Lower lobe of right lung (tissue), 2 donors: ENCODE measurements around the gene AP2M1. TPM values are rescaled to one million over a fixed set of nuclear protein-coding genes. Genes with fewer than 3 reads are reported as not detected.
A peak's percentile ranks its signal among the peaks of the same experiment; 100 is the strongest.
"Not testable (repeated sequence)": the region's sequence is repeated elsewhere in the genome, so short reads cannot be mapped to it uniquely, and the experiment has no call there.

Source experiments
- ATAC-seq, 2 donors: fragments of 200-7000 bp; cut with Tn5 transposase; one replicate each; pipeline ENCODE4 v1.9.1; 2020 to 2022; ENCODE audit warnings: mild to moderate bottlenecking in 2 of 2, moderate library complexity in 2 of 2
- DNase-seq: peaks from one replicate; pipeline ENCODE4 v3.0.0-alpha.2; 2020
- H3K27ac ChIP-seq: fragments of 200-600 bp; one replicate; pipeline ENCODE4 v1.8.0; 2022
- H3K27me3 ChIP-seq: fragments of 200-600 bp; one replicate; pipeline ENCODE4 v1.8.0; 2022; ENCODE audit warnings: low read depth
- H3K36me3 ChIP-seq: fragments of 200-600 bp; one replicate; pipeline ENCODE4 v1.8.0; 2022; ENCODE audit warnings: mild to moderate bottlenecking
- H3K4me1 ChIP-seq: fragments of 200-600 bp; one replicate; pipeline ENCODE4 v1.8.0; 2022
- H3K4me3 ChIP-seq: fragments of 200-600 bp; one replicate; pipeline ENCODE4 v1.8.0; 2022; ENCODE audit warnings: mild to moderate bottlenecking
- H3K9me3 ChIP-seq: fragments of 200-600 bp; one replicate; pipeline ENCODE4 v1.8.0; 2022
- intact Hi-C: fragments of 100-400 bp; cut with DNase I; formaldehyde crosslinking; loops from one replicate; pipeline ENCODE4 v1.11.0; 2022
- total RNA-seq: library from RNA; stranded (reverse); fragmentation: NEBNext Ultra II Directional; extraction: Animal tissue kit (Norgen Biotek cat#: 25700); gene quantifications from one replicate; pipeline ENCODE4 v1.2.1, GENCODE V29; 2021
- TF ChIP-seq, protein P1 (sequence below): fragments of 200-600 bp; IDR thresholded peaks from one replicate; pipeline ENCODE4 v1.8.0; 2022; ENCODE audit warnings: antibody characterized with exemption, mild to moderate bottlenecking
- donor health status: DM: no; HTN: yes; CAD: no; lungs with severe emphysema.

The AP2M1 gene
- total RNA-seq, 1 donor from 2014 or later: 241 TPM

DNA sequence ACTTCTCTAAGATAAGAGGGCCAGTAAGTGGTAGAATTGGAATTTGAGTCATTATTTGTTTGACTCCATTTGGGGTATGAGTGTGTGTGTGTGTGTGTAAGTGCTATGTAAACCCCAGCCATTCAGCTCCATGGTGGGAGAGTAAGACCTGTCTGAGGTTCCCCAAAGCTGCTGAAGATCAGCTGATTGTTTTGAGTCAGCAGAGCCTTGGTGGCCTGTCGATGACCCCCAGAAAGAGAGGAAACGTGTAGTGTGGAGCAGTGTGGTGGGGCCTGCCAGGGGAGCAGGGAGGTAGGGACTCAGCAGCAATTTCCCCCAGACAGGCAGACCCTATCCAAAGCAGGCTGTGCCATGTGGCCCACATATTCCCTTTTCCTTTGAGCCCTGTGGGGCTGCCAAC lies 14.2 kb upstream of the AP2M1 start:
- H3K27me3 ChIP-seq: no peaks in the 10 kb centered on the region
- peak overlapping the region; percentile 36 for H3K27ac ChIP-seq
- DNase-seq: no peak
- H3K4me3 ChIP-seq: no peak overlapping the region
- H3K36me3 ChIP-seq: peaks cover 37% of the 10 kb centered on the region
- H3K4me1 ChIP-seq: peaks cover 61% of the 10 kb centered on the region
- TF ChIP-seq, protein P1, sequence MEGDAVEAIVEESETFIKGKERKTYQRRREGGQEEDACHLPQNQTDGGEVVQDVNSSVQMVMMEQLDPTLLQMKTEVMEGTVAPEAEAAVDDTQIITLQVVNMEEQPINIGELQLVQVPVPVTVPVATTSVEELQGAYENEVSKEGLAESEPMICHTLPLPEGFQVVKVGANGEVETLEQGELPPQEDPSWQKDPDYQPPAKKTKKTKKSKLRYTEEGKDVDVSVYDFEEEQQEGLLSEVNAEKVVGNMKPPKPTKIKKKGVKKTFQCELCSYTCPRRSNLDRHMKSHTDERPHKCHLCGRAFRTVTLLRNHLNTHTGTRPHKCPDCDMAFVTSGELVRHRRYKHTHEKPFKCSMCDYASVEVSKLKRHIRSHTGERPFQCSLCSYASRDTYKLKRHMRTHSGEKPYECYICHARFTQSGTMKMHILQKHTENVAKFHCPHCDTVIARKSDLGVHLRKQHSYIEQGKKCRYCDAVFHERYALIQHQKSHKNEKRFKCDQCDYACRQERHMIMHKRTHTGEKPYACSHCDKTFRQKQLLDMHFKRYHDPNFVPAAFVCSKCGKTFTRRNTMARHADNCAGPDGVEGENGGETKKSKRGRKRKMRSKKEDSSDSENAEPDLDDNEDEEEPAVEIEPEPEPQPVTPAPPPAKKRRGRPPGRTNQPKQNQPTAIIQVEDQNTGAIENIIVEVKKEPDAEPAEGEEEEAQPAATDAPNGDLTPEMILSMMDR: no peak
- peak; percentile 9 to 51 for ATAC-seq
- intact Hi-C loops: no loop called here
- no peaks in the 10 kb centered on the region for H3K9me3 ChIP-seq

DNA sequence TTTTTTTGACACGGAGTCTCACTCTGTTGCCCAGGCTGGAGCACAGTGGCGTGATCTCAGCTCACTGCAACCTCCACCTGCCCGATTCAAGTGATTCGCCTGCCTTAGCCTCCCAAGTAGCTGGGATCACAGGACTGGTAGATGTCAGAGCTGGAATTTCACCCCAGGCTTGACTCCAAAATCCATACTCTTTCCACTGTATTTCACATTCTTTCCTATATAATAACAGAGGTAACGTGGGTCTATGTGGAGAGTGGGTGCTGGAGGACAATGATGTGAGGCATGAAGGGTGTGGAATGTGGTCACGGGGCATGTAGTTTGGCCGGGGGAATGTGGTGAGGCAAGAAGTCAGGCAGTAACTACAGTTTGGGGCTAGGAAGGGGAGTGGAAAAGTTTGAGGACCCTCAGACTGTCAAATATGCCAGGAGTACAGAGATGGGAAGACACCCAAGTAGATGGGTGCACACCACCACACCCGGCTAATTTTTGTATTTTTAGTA lies 12.0 kb upstream of the AP2M1 start:
- H3K27me3 ChIP-seq, intact Hi-C loops, H3K4me3 ChIP-seq, H3K27ac ChIP-seq, DNase-seq, H3K9me3 ChIP-seq: not testable (repeated sequence)
- Histone ChIP-seq H3K36me3 (peaks cover 59% of the 10 kb centered on the region), H3K4me1 (peaks cover 47% of the 10 kb centered on the region)
- peak in 1 of 2 donors; percentile 34 for ATAC-seq

DNA sequence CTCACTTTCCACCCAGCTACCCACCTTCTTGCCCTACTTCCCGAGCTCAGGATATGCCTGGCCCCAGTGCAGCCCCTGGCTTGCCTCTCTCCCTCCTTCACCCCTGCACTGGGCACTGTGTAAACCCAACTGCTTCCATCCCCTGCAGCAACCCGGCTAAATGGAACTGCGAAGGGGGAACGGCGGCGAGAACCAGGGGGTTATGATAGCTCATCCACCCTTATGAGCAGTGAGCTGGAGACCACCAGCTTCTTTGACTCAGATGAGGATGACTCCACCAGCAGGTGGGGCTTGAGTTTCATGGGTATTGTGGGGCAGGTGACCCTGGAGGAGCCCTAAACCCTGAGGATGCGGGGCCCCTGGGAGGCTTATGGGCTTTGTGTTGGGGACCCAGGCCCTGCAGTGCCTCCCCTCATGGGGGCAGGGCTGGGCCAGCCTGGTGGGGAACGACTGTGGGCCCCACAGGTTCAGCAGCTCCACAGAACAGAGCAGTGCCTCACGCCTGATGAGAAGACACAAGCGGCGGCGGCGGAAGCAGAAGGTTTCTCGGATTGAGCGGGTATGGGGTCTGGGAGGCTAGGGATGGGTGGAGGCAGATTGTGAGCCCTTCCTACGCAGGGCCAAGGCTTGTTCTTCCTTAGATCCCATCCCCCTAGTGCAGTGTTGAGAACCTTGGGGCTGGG lies 9.9 kb upstream of the AP2M1 start:
- H3K36me3 ChIP-seq: peaks cover 81% of the 10 kb centered on the region
- DNase-seq (no peak), ATAC-seq (no peak)

DNA sequence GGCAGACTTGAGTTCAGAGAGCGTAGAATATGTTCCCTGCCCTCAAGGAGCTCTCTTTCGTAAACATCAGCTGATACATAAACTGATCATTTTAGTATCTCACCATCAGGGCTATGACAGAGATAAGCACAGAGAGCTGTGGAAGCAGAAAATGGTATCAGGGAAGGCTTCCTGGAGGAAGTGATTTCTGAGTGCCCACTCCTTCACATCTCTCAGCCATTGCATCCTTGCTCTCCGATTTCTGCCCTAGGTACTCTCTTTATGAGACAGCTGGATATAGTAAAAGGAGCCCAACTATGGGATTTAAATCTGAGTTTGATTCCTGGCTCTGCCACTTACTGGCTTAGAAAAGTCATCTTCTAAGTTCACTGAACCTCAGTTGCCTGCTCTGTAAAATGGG lies 9.1 kb upstream of the AP2M1 start:
- TF ChIP-seq, protein P1: no peak
- Histone ChIP-seq H3K36me3 (peaks cover 88% of the 10 kb centered on the region), H3K9me3 (no peaks in the 10 kb centered on the region), H3K4me3 (no peak overlapping the region), H3K4me1 (peaks cover 18% of the 10 kb centered on the region), H3K27ac (no peak overlapping the region), H3K27me3 (no peaks in the 10 kb centered on the region)
- ATAC-seq: no peak
- DNase-seq: no peak
- intact Hi-C loops: no loop called here

More for the DNA sequence above, 9.9 kb upstream of the AP2M1 start:
- H3K27me3 ChIP-seq: no peaks in the 10 kb centered on the region
- TF ChIP-seq, protein P1: no peak
- H3K4me1 ChIP-seq: peaks cover 25% of the 10 kb centered on the region
- no peak overlapping the region for H3K4me3 ChIP-seq
- H3K27ac ChIP-seq: no peak overlapping the region
- intact Hi-C loops: no loop called here
- no peaks in the 10 kb centered on the region for H3K9me3 ChIP-seq

DNA sequence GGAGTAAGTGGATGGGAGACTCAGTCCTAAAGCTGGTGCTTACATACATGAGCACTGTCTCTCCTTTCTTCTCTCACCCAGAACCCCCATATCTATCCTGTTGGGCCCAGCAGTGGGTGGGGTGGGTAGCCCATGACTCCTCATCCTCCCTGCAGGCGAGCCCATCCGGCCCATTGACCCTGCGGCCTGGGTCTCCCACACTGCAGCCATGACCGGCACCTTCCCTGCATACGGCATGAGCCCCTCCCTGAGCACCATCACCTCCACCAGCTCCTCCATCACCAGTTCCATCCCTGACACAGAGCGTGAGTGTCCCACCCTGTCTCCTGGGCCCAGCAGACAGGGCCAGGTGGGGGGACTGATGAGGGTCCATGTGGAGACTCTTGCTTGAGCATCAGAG lies 8.0 kb upstream of the AP2M1 start:
- H3K27me3 ChIP-seq: no peaks in the 10 kb centered on the region
- H3K4me3 ChIP-seq: no peak overlapping the region
- no peak overlapping the region for H3K27ac ChIP-seq
- TF ChIP-seq, protein P1: no peak
- ATAC-seq (no peak), DNase-seq (no peak)
- H3K9me3 ChIP-seq: no peaks in the 10 kb centered on the region
- H3K4me1 ChIP-seq: peaks cover 6% of the 10 kb centered on the region
- H3K36me3 ChIP-seq: peaks cover 98% of the 10 kb centered on the region
- intact Hi-C loops: no loop called here

DNA sequence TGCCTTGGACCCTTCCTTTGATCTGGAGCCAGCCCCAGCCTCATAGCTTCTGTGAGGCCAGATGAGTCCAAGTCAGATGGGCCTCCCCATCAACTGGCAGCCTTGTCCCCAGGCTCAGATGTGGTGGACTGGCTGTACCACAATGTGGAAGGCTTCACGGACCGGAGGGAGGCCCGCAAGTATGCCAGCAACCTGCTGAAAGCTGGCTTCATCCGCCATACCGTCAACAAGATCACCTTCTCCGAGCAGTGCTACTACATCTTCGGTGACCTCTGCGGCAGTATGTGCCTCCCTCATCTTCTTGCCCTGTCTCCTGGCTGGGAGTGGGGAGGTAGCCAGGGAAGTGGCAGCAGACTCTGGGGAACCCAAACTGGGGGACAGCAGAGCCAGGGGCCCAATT lies 6.9 kb upstream of the AP2M1 start:
- H3K9me3 ChIP-seq: no peaks in the 10 kb centered on the region
- TF ChIP-seq, protein P1: no peak
- intact Hi-C loops: no loop called here
- no peak overlapping the region for H3K4me3 ChIP-seq
- no peaks in the 10 kb centered on the region for H3K27me3 ChIP-seq
- no peaks in the 10 kb centered on the region for H3K4me1 ChIP-seq
- no peak overlapping the region for H3K27ac ChIP-seq
- DNase-seq (no peak), ATAC-seq (no peak)
- peaks cover 100% of the 10 kb centered on the region for H3K36me3 ChIP-seq
